Adrenal gland (tissue), 5 donors: ENCODE measurements around the gene CTNND2.

ENCODE experiments used
- POLR2A ChIP-seq, 2 donors: fragments of 450-650 bp; IDR thresholded peaks; one replicate each; pipeline ENCODE4 v1.6.1; 2017; ENCODE audit warnings: antibody characterized with exemption in 2 of 2, mild to moderate bottlenecking in 2 of 2, moderate library complexity in 1 of 2
- TF ChIP-seq, protein P1 (sequence below), 6 experiments: fragments of 450-650 bp in 4 of 6; fragments of 200-600 bp in 2 of 6; sonication (generic) in 1 of 6; IDR thresholded peaks; 1 replicate in 5 of 6; 2 replicates in 1 of 6; pipeline versions ENCODE4 v1.5.1 to v1.8.0; 2016 to 2021; ENCODE audit warnings: antibody characterized with exemption in 6 of 6, mild to moderate bottlenecking in 2 of 6, moderate library complexity in 1 of 6
- donor health status: DM: no; HTN: no; CAD: no.

DNA sequence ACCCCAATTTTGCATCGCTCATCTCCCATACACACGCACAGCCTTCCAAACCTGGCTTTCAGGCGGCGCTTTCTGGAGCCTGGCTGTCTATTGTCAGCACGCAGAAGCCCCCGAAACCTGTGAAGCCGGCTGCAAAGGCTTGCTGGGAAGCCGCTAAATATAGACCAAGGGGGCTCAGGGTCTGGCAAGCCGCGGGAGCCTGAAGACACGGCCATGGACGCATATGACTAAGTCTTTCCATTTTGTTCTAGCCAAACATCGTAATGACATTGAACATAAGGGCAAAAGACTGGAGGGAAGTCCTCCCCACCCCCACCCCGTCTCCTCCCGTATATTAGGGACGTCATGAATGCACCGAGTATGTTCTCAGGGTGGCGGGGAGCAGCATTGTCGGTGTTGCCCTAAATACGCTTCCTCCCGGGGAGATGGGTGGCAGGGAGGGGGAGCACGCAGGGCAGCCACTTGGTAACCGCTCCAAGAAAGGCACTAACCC lies 1.1 kb downstream of the CTNND2 start:
- TF ChIP-seq, protein P1, sequence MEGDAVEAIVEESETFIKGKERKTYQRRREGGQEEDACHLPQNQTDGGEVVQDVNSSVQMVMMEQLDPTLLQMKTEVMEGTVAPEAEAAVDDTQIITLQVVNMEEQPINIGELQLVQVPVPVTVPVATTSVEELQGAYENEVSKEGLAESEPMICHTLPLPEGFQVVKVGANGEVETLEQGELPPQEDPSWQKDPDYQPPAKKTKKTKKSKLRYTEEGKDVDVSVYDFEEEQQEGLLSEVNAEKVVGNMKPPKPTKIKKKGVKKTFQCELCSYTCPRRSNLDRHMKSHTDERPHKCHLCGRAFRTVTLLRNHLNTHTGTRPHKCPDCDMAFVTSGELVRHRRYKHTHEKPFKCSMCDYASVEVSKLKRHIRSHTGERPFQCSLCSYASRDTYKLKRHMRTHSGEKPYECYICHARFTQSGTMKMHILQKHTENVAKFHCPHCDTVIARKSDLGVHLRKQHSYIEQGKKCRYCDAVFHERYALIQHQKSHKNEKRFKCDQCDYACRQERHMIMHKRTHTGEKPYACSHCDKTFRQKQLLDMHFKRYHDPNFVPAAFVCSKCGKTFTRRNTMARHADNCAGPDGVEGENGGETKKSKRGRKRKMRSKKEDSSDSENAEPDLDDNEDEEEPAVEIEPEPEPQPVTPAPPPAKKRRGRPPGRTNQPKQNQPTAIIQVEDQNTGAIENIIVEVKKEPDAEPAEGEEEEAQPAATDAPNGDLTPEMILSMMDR (IDR thresholded peaks at IDR 0.05): no peak
- TF ChIP-seq POLR2A (IDR thresholded peaks at IDR 0.05): no peak
